ENCODE results near the gene SMAD7. TPM values are rescaled to one million over a fixed set of nuclear protein-coding genes. Genes with fewer than 3 reads are reported as not detected.
"Not testable (repeated sequence)": the region's sequence is repeated elsewhere in the genome, so short reads cannot be mapped to it uniquely, and the experiment has no call there.

SMAD7 gene
- total and polyA plus RNA-seq, 8 donors, result 4.2 to 22.4 (median 6.8) TPM

GRCh38 chr18:48874701-48875162, 76.0 kb downstream of the SMAD7 start:
- Histone ChIP-seq H3K27ac (no peak overlapping the region), H3K27me3 (no peaks in the 10 kb centered on the region), H3K4me3 (no peak overlapping the region), H3K36me3 (no peaks in the 10 kb centered on the region), H3K9me3 (no peaks in the 10 kb centered on the region), H3K4me1 (no peaks in the 10 kb centered on the region)
- intact Hi-C loops (cut with DNase I), result no loop called here
- DNase-seq (no peak), ATAC-seq (no peak), FAIRE-seq (no peak)
- no peak for TF ChIP-seq CTCF (IDR thresholded peaks at IDR 0.05)
- WGBS, 2 donors, result 69 to 70% methylated on average over 15 of the region's 15 CpGs

DNA sequence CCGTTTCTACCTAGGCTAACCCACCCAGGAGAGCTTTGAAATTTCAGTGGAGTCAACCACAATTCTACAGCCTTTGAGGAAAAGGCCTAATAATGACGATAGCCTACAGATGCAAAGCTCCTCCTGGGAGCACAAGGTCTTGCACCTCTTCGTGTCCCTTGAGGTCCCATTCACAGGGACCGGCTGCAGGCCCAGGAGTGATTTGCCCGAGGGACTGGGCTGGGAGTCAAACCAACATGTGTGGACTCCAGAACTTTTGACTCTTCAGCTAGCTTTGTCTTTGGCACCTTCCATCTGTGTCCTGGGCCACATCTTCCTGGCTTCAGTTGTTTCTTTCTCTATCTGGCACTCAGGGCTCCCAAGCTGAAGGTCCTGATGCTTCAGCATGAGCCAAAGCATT, 76.5 kb downstream of the SMAD7 start:
- WGBS, 2 donors, result 80 to 86% methylated on average over 5 of the region's 5 CpGs
- intact Hi-C loops (cut with DNase I), result no loop called here
- DNase-seq, result no peak
- Histone ChIP-seq H3K27ac (no peak overlapping the region), H3K9me3 (no peaks in the 10 kb centered on the region), H3K4me1 (no peaks in the 10 kb centered on the region), H3K4me3 (no peak overlapping the region), H3K36me3 (no peaks in the 10 kb centered on the region), H3K27me3 (no peaks in the 10 kb centered on the region)
- ATAC-seq, result no peak
- TF ChIP-seq CTCF (IDR thresholded peaks at IDR 0.05), result no peak
- no peak for FAIRE-seq

GRCh38 chr18:48872234-48873145, 78.3 kb downstream of the SMAD7 start:
- Histone ChIP-seq H3K4me3 (no peak overlapping the region), H3K27me3 (no peaks in the 10 kb centered on the region), H3K27ac (peak overlapping the region in 1 of 4 donors; percentile 27), H3K4me1 (no peaks in the 10 kb centered on the region), H3K36me3 (no peaks in the 10 kb centered on the region), H3K9me3 (no peaks in the 10 kb centered on the region)
- intact Hi-C loops (cut with DNase I), result no loop called here
- WGBS, 2 donors, result 75 to 80% methylated on average over 20 of the region's 20 CpGs
- ATAC-seq, result peak in 2 of 4 donors; percentile 12 to 20
- DNase-seq, result peak in 1 of 6 donors; percentile 41
- TF ChIP-seq CTCF (IDR thresholded peaks at IDR 0.05), result no peak
- FAIRE-seq, result no peak

GRCh38 chr18:48871391-48872166, 79.2 kb downstream of the SMAD7 start:
- 81 to 87% methylated on average over 23 of the region's 23 CpGs for WGBS, 2 donors
- ATAC-seq (no peak), FAIRE-seq (no peak), DNase-seq (peak in 1 of 6 donors; percentile 44)
- intact Hi-C loops (cut with DNase I), result no loop called here
- H3K9me3 ChIP-seq, result no peaks in the 10 kb centered on the region
- no peaks in the 10 kb centered on the region for H3K36me3 ChIP-seq
- no peak overlapping the region for H3K4me3 ChIP-seq
- H3K27me3 ChIP-seq, result no peaks in the 10 kb centered on the region
- TF ChIP-seq CTCF (IDR thresholded peaks at IDR 0.05), result no peak
- no peaks in the 10 kb centered on the region for H3K4me1 ChIP-seq
- H3K27ac ChIP-seq, result no peak overlapping the region

DNA sequence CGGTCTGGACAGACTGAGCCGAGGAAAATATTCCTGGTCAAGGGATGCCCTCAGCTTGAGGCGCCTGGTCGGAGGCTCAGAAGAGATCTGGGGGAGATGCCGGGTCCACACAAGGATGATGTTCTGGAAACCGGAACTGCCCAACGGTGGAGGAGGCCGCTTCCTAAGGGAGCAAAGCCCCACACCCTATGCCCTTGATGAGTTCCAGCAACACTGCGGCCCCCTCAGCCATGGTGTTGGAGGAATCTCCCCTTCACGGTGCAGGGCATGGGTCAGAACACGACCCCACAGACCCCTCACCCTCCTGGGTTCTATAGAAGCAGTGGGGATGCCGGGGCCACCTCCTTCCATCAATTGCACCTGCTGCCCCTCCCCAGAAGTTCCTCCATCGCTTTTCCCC, 79.8 kb downstream of the SMAD7 start:
- H3K4me3 ChIP-seq; ATAC-seq; H3K9me3 ChIP-seq; H3K27me3 ChIP-seq; H3K4me1 ChIP-seq; H3K36me3 ChIP-seq; H3K27ac ChIP-seq; FAIRE-seq; intact Hi-C loops (cut with DNase I): not testable (repeated sequence)
- DNase-seq, result peak in 1 of 6 donors; percentile 37
- 86 to 95% methylated on average over 11 to 13 of the region's 13 CpGs for WGBS, 2 donors
